Muscle of arm (tissue), 12 donors: ENCODE results near the gene PIP4K2A. TPM values are rescaled to one million over a fixed set of nuclear protein-coding genes. Genes with fewer than 3 reads are reported as not detected.
A peak's percentile ranks its signal among the peaks of the same experiment; 100 is the strongest.
"Not testable (repeated sequence)": the region's sequence is repeated elsewhere in the genome, so short reads cannot be mapped to it uniquely, and the experiment has no call there.

Experiments
- DNase-seq: peaks from one replicate; pipeline ENCODE4 v3.0.0-alpha.2; 2013
- polyA plus RNA-seq, 12 donors: library from polyadenylated mRNA; unstranded; fragments of 120-200 nt; gene quantifications; one replicate each; pipeline ENCODE4 v1.2.1, GENCODE V29; 2013; ENCODE audit not compliant: insufficient read length in 12 of 12

PIP4K2A gene
- polyA plus RNA-seq, 12 donors: 15.6 to 111 (median 24.2) TPM

GRCh38 chr10:22554461-22555182 is 159.8 kb downstream of the PIP4K2A start:
- peak; percentile 91 for DNase-seq

GRCh38 chr10:22553452-22553995 is 160.9 kb downstream of the PIP4K2A start:
- no peak for DNase-seq

- DNase-seq: no peak
Observed at GRCh38 chr10:22552888-22553378, 161.4 kb downstream of the PIP4K2A start.

- DNase-seq: no peak
Observed at GRCh38 chr10:22551681-22552365, 162.6 kb downstream of the PIP4K2A start.

GRCh38 chr10:22550732-22551131 is 163.6 kb downstream of the PIP4K2A start:
- no peak for DNase-seq

- DNase-seq: no peak
Observed at GRCh38 chr10:22548344-22548743, 166.0 kb downstream of the PIP4K2A start.

GRCh38 chr10:22545643-22546042 is 168.7 kb downstream of the PIP4K2A start:
- DNase-seq: no peak

GRCh38 chr10:22544325-22545068 is 169.9 kb downstream of the PIP4K2A start:
- no peak for DNase-seq

- DNase-seq: no peak
Observed at GRCh38 chr10:22542773-22543172, 171.6 kb downstream of the PIP4K2A start.

GRCh38 chr10:22541900-22542299 is 172.5 kb downstream of the PIP4K2A start:
- no peak for DNase-seq

- no peak for DNase-seq
Observed at GRCh38 chr10:22539579-22540298, 174.6 kb downstream of the PIP4K2A start.

GRCh38 chr10:22537810-22538209 is 176.6 kb downstream of the PIP4K2A start:
- no peak for DNase-seq

- DNase-seq: no peak
Observed at GRCh38 chr10:22536620-22537019, 177.8 kb downstream of the PIP4K2A start.

GRCh38 chr10:22534849-22535604 is 179.4 kb downstream of the PIP4K2A start:
- no peak for DNase-seq

- no peak for DNase-seq
Observed at GRCh38 chr10:22531441-22531840, 182.9 kb downstream of the PIP4K2A start.

- no peak for DNase-seq
Observed at GRCh38 chr10:22531008-22531407, 183.4 kb downstream of the PIP4K2A start.

GRCh38 chr10:22527520-22527919 is 186.9 kb downstream of the PIP4K2A start:
- DNase-seq: no peak

GRCh38 chr10:22524333-22524732 is 190.0 kb downstream of the PIP4K2A start:
- not testable (repeated sequence) for DNase-seq

- DNase-seq: not testable (repeated sequence)
Observed at GRCh38 chr10:22520645-22521044, 193.7 kb downstream of the PIP4K2A start.

GRCh38 chr10:22518167-22518724 is 196.1 kb downstream of the PIP4K2A start:
- DNase-seq: no peak
